CD14-positive monocyte (primary cell): ENCODE measurements around the gene PAXX. TPM values are rescaled to one million over a fixed set of nuclear protein-coding genes. Genes with fewer than 3 reads are reported as not detected.

Experiments used
- DNase-seq, 3 donors: peaks; one replicate each; pipeline ENCODE4 v3.0.0-alpha.2; 2011 to 2022
- H2AFZ ChIP-seq: 2 replicates; pipeline ENCODE4 v1.6.0; 2012; ENCODE audit warnings: mild to moderate bottlenecking, low read depth, low read length, inconsistent platforms; ENCODE audit not compliant: insufficient read depth, poor library complexity, severe bottlenecking
- H3K27ac ChIP-seq, 2 donors: 1 replicate in 1 of 2; 2 replicates in 1 of 2; pipeline ENCODE4 v1.5.1; 2012 to 2013; ENCODE audit warnings: low read length in 2 of 2, control low read depth in 1 of 2, inconsistent platforms in 1 of 2, low read depth in 1 of 2, mild to moderate bottlenecking in 1 of 2
- H3K27me3 ChIP-seq, 2 donors: one replicate each; pipeline versions ENCODE4 v1.6.0 to v1.6.1; 2011 to 2013; ENCODE audit warnings: low read length in 2 of 2; ENCODE audit not compliant: control insufficient read depth in 2 of 2, insufficient read depth in 2 of 2
- H3K36me3 ChIP-seq, 2 donors: replicated peaks in 1 of 2; 1 replicate in 1 of 2; 2 replicates in 1 of 2; pipeline versions ENCODE4 v1.5.1 to v1.6.1; 2012 to 2013; ENCODE audit warnings: low read length in 2 of 2, control low read depth in 1 of 2, inconsistent platforms in 1 of 2, mild to moderate bottlenecking in 1 of 2; ENCODE audit not compliant: insufficient read depth in 2 of 2, control insufficient read depth in 1 of 2
- H3K4me1 ChIP-seq, 2 donors: 1 replicate in 1 of 2; 2 replicates in 1 of 2; pipeline versions ENCODE4 v1.5.1 to v1.6.1; 2012 to 2013; ENCODE audit warnings: low read length in 2 of 2, control low read depth in 1 of 2, inconsistent platforms in 1 of 2, mild to moderate bottlenecking in 1 of 2, moderate library complexity in 1 of 2; ENCODE audit not compliant: insufficient read depth in 2 of 2, control insufficient read depth in 1 of 2
- H3K4me2 ChIP-seq: replicated peaks from 2 replicates; pipeline ENCODE3; 2012; ENCODE audit warnings: low read length, moderate library complexity, mild to moderate bottlenecking; ENCODE audit not compliant: poor library complexity, severe bottlenecking; ENCODE audit errors: extremely low read depth
- H3K4me3 ChIP-seq, 3 experiments: fragments of 200-600 bp in 1 of 3; sonication (generic) in 1 of 3; replicated peaks in 1 of 3; 1 replicate in 2 of 3; 2 replicates in 1 of 3; pipeline ENCODE4 v1.5.1; 2011 to 2013; ENCODE audit warnings: low read length in 3 of 3, mild to moderate bottlenecking in 3 of 3, control low read depth in 2 of 3, low read depth in 2 of 3, inconsistent platforms in 1 of 3, moderate library complexity in 1 of 3
- H3K79me2 ChIP-seq: 2 replicates; pipeline ENCODE4 v1.6.0; 2012; ENCODE audit warnings: mild to moderate bottlenecking, control low read depth, inconsistent platforms, low read length, moderate library complexity; ENCODE audit not compliant: insufficient read depth
- H3K9ac ChIP-seq: 2 replicates; pipeline ENCODE4 v1.6.0; 2017; ENCODE audit warnings: low read length, mild to moderate bottlenecking; ENCODE audit not compliant: insufficient read depth, poor library complexity, severe bottlenecking
- H3K9me3 ChIP-seq, 2 donors: replicated peaks in 1 of 2; 1 replicate in 1 of 2; 2 replicates in 1 of 2; pipeline versions ENCODE4 v1.5.1 to v1.6.1; 2012 to 2013; ENCODE audit warnings: low read length in 2 of 2, control low read depth in 1 of 2; ENCODE audit not compliant: control insufficient read depth in 1 of 2, insufficient read depth in 1 of 2
- H4K20me1 ChIP-seq: 2 replicates; pipeline ENCODE4 v1.6.0; 2012; ENCODE audit warnings: mild to moderate bottlenecking, low read length, control low read depth, moderate library complexity; ENCODE audit not compliant: insufficient read depth
- H3K27ac Mint-ChIP-seq, 7 donors: one replicate each; pipeline ENCODE4 v1.8.0; 2020; ENCODE audit warnings: mild to moderate bottlenecking in 7 of 7, mixed read lengths in 7 of 7, moderate library complexity in 6 of 7, inconsistent platforms in 2 of 7
- H3K27me3 Mint-ChIP-seq, 3 donors: one replicate each; pipeline ENCODE4 v1.8.0; 2021 to 2022; ENCODE audit warnings: low read depth in 3 of 3, mild to moderate bottlenecking in 3 of 3, mixed read lengths in 3 of 3, moderate library complexity in 3 of 3, inconsistent platforms in 1 of 3
- H3K36me3 Mint-ChIP-seq, 2 donors: one replicate each; pipeline ENCODE4 v1.8.0; 2020; ENCODE audit warnings: mixed read lengths in 2 of 2, inconsistent platforms in 1 of 2, mild to moderate bottlenecking in 1 of 2
- H3K4me1 Mint-ChIP-seq: one replicate; pipeline ENCODE4 v1.8.0; 2020; ENCODE audit warnings: mild to moderate bottlenecking, mixed read lengths
- H3K4me3 Mint-ChIP-seq, 2 donors: one replicate each; pipeline ENCODE4 v1.8.0; 2020; ENCODE audit warnings: mild to moderate bottlenecking in 2 of 2, mixed read lengths in 2 of 2, moderate library complexity in 1 of 2
- H3K9me3 Mint-ChIP-seq, 7 donors: one replicate each; pipeline ENCODE4 v1.8.0; 2020 to 2022; ENCODE audit warnings: mixed read lengths in 7 of 7, mild to moderate bottlenecking in 6 of 7, moderate library complexity in 6 of 7, inconsistent platforms in 2 of 7
- CTCF ChIP-seq: fragments of 200-600 bp; IDR thresholded peaks from one replicate; pipeline ENCODE4 v1.8.0; 2022; ENCODE audit warnings: antibody characterized with exemption, mild to moderate bottlenecking
- WGBS: methylation state at CpG from one replicate; pipeline ENCODE4 v1.1.5; 2013; ENCODE audit warnings: missing lambda C conversion rate; ENCODE audit not compliant: insufficient coverage; 5-methylcytosine and 5-hydroxymethylcytosine counted together
- intact Hi-C, 2 donors: fragments of 100-400 bp; cut with micrococcal nuclease; formaldehyde crosslinking; loops; one replicate each; pipeline versions ENCODE4 v1.15.0 to v1.15.1; 2023
- polyA plus RNA-seq, 3 donors: library from polyadenylated mRNA; depleted of rRNA in 1 of 3; unstranded in 2 of 3; stranded (reverse) in 1 of 3; fragments of 300-500 nt in 2 of 3; fragments of >200 nt in 1 of 3; fragmentation: Illumina TruSeq in 2 of 3; gene quantifications; 1 replicate in 2 of 3; 2 replicates in 1 of 3; pipeline ENCODE4 v1.2.3, GENCODE V29; 2012 to 2021

PAXX gene
- polyA plus RNA-seq, 3 donors = 35.3 to 92.9 (median 40.7) TPM

GRCh38 chr9:136973618-136974617 is 18.3 kb upstream of the PAXX start:
- no peaks in the 10 kb centered on the region for H3K36me3 ChIP-seq
- H3K4me2 ChIP-seq = no peak overlapping the region
- no peak for DNase-seq
- peaks cover 19% of the 10 kb centered on the region for H3K4me1 Mint-ChIP-seq
- H3K4me3 ChIP-seq = no peak overlapping the region
- H3K9me3 Mint-ChIP-seq = peaks cover 0 to 1% (median 0%) of the 10 kb centered on the region in 7 donors
- WGBS = 91% methylated on average over 19 of the region's 29 CpGs
- H3K79me2 ChIP-seq = no peaks in the 10 kb centered on the region
- H4K20me1 ChIP-seq = no peaks in the 10 kb centered on the region
- no peaks in the 10 kb centered on the region for H3K36me3 Mint-ChIP-seq
- no peaks in the 10 kb centered on the region for H3K9me3 ChIP-seq
- intact Hi-C loops = no loop called here
- H3K9ac ChIP-seq = no peak overlapping the region
- no peak overlapping the region for H3K4me3 Mint-ChIP-seq
- no peak overlapping the region for H3K27ac ChIP-seq
- H3K27me3 Mint-ChIP-seq = peaks cover 12 to 42% (median 17%) of the 10 kb centered on the region in 3 donors
- TF ChIP-seq CTCF = no peak
- H3K27me3 ChIP-seq = peaks cover 0 to 20% of the 10 kb centered on the region in 2 donors
- H3K4me1 ChIP-seq = peaks cover 22 to 35% of the 10 kb centered on the region in 2 donors
- H3K27ac Mint-ChIP-seq = no peak overlapping the region
- H2AFZ ChIP-seq = no peak overlapping the region

GRCh38 chr9:136974817-136975535 is 17.2 kb upstream of the PAXX start:
- H3K27ac Mint-ChIP-seq = peak overlapping the region in 2 of 7 donors; percentile 26 to 30
- peak in 2 of 3 donors; percentile 25 to 29 for DNase-seq
- H3K9me3 Mint-ChIP-seq = peaks cover 0 to 2% (median 0%) of the 10 kb centered on the region in 7 donors
- Histone ChIP-seq H3K27me3 (peaks cover 0 to 20% of the 10 kb centered on the region in 2 donors), H3K9ac (peak overlapping the region; percentile 39), H4K20me1 (no peaks in the 10 kb centered on the region), H3K36me3 (no peaks in the 10 kb centered on the region), H3K27ac (no peak overlapping the region), H3K4me2 (peak overlapping the region; percentile 37), H3K9me3 (no peaks in the 10 kb centered on the region), H3K4me1 (peaks cover 22 to 35% of the 10 kb centered on the region in 2 donors), H3K79me2 (no peaks in the 10 kb centered on the region), H3K4me3 (peak overlapping the region in 1 of 3 experiments; percentile 37), H2AFZ (peak overlapping the region; percentile 44)
- H3K4me3 Mint-ChIP-seq = peak overlapping the region; percentile 20 to 70
- no peak for TF ChIP-seq CTCF
- 31% methylated on average over 11 of the region's 15 CpGs for WGBS
- peaks cover 12 to 44% (median 21%) of the 10 kb centered on the region in 3 donors for H3K27me3 Mint-ChIP-seq
- peaks cover 19% of the 10 kb centered on the region for H3K4me1 Mint-ChIP-seq
- no peaks in the 10 kb centered on the region for H3K36me3 Mint-ChIP-seq
- intact Hi-C loops = no loop called here
